ENCODE results near the gene MPRIP. TPM values are rescaled to one million over a fixed set of nuclear protein-coding genes. Genes with fewer than 3 reads are reported as not detected.

Gene MPRIP
- total and polyA plus RNA-seq, 2 of the 13 experiments (the other 11 are each of a cell fraction or from before 2014, with no cell fraction given) = 50.2 to 52.4 TPM

DNA sequence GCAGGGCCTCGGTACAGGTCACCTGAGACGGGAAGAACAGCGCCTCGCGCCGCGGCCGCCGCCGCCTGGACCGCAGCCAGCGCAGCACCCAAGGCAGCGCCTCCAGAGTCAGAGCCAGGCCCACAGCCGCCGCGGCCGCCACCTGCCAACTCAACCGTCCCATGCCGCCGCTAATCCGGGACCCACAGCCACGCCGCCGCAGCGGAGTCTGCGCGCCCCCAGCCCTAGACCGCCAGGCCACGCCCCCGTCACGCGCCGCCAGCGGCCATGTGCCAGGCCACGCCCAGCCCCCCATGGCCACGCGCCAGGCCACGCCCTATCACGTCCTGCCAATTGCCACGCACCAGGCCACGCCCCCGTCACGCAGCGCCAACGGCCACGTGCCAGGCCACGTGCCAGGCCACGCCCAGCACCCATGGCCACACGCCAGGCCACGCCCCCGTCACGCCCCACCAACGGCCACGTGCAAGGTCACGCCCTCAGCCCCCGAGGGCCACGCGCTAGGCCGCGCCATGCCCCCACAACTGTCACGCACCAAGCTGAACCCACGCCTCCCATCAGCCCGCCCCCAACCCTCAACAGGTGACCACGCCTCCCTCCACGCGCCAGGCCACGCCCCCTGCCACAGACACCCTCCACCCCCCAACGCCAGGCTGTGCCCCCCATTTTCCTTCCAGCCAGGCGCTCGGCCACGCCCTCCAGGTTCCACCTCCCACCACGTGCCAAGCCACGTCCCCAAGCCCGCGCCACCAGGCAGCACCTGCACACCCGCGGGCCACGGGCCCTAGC is 164.1 kb downstream of the MPRIP start, which contains the start of gene PLD6 (continued):
- TF ChIP-seq, protein P1, sequence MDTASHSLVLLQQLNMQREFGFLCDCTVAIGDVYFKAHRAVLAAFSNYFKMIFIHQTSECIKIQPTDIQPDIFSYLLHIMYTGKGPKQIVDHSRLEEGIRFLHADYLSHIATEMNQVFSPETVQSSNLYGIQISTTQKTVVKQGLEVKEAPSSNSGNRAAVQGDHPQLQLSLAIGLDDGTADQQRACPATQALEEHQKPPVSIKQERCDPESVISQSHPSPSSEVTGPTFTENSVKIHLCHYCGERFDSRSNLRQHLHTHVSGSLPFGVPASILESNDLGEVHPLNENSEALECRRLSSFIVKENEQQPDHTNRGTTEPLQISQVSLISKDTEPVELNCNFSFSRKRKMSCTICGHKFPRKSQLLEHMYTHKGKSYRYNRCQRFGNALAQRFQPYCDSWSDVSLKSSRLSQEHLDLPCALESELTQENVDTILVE (CRISPR knock-in tag; IDR thresholded peaks at IDR 0.05) = 0 out of 2 replicates have a peak, but pooled peaks have one; percentile 12
- TF ChIP-seq SPEN (CRISPR knock-in tag; IDR thresholded peaks at IDR 0.05; ENCODE audit: low read depth) (peak; percentile 96; the same call in 1 of the 2 replicates), CEBPB (IDR thresholded peaks at IDR 0.05; ENCODE audit: borderline replicate concordance, low read depth, low read length) (no peak), DMAP1 (CRISPR knock-in tag; IDR thresholded peaks at IDR 0.05) (peak; percentile 96), ZNF746 (CRISPR knock-in tag; IDR thresholded peaks at IDR 0.05) (peak; percentile 83; the same call in 1 of the 2 replicates), DNMT1 (CRISPR knock-in tag; IDR thresholded peaks at IDR 0.05) (peak; percentile 96), ZNF891 (CRISPR knock-in tag; IDR thresholded peaks at IDR 0.05) (peak; percentile 39; the same call in 1 of the 2 replicates), ZNF839 (CRISPR knock-in tag; IDR thresholded peaks at IDR 0.05; ENCODE audit: borderline replicate concordance) (0 out of 2 replicates have a peak, but pooled peaks have one; percentile 68), WIZ (CRISPR knock-in tag; IDR thresholded peaks at IDR 0.05) (peak; percentile 22; the same call in 1 of the 2 replicates), ZNF883 (CRISPR knock-in tag; IDR thresholded peaks at IDR 0.05; ENCODE audit: not compliant biosample characterization) (peak; percentile 87), ESRRA (CRISPR knock-in tag; IDR thresholded peaks at IDR 0.05; ENCODE audit: low read depth) (peak; percentile 62; the same call in 1 of the 2 replicates), KAT8 (CRISPR knock-in tag; IDR thresholded peaks at IDR 0.05) (no peak), ZNF644 (CRISPR knock-in tag; IDR thresholded peaks at IDR 0.05; ENCODE audit: low read depth) (no peak), KLF12 (CRISPR knock-in tag; IDR thresholded peaks at IDR 0.05; ENCODE audit: borderline replicate concordance) (peak; percentile 97; the same call in 1 of the 2 replicates), ZNF256 (CRISPR knock-in tag; conservative IDR thresholded peaks at IDR 0.05) (no peak)
- TF ChIP-seq, protein P2, sequence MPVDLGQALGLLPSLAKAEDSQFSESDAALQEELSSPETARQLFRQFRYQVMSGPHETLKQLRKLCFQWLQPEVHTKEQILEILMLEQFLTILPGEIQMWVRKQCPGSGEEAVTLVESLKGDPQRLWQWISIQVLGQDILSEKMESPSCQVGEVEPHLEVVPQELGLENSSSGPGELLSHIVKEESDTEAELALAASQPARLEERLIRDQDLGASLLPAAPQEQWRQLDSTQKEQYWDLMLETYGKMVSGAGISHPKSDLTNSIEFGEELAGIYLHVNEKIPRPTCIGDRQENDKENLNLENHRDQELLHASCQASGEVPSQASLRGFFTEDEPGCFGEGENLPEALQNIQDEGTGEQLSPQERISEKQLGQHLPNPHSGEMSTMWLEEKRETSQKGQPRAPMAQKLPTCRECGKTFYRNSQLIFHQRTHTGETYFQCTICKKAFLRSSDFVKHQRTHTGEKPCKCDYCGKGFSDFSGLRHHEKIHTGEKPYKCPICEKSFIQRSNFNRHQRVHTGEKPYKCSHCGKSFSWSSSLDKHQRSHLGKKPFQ (CRISPR knock-in tag; IDR thresholded peaks at IDR 0.05; ENCODE audit: insufficient replicate concordance) = peak; percentile 80
- TF ChIP-seq, protein P3, sequence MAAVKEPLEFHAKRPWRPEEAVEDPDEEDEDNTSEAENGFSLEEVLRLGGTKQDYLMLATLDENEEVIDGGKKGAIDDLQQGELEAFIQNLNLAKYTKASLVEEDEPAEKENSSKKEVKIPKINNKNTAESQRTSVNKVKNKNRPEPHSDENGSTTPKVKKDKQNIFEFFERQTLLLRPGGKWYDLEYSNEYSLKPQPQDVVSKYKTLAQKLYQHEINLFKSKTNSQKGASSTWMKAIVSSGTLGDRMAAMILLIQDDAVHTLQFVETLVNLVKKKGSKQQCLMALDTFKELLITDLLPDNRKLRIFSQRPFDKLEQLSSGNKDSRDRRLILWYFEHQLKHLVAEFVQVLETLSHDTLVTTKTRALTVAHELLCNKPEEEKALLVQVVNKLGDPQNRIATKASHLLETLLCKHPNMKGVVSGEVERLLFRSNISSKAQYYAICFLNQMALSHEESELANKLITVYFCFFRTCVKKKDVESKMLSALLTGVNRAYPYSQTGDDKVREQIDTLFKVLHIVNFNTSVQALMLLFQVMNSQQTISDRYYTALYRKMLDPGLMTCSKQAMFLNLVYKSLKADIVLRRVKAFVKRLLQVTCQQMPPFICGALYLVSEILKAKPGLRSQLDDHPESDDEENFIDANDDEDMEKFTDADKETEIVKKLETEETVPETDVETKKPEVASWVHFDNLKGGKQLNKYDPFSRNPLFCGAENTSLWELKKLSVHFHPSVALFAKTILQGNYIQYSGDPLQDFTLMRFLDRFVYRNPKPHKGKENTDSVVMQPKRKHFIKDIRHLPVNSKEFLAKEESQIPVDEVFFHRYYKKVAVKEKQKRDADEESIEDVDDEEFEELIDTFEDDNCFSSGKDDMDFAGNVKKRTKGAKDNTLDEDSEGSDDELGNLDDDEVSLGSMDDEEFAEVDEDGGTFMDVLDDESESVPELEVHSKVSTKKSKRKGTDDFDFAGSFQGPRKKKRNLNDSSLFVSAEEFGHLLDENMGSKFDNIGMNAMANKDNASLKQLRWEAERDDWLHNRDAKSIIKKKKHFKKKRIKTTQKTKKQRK (IDR thresholded peaks at IDR 0.05; ENCODE audit: low read length) = no peak
- TF ChIP-seq, protein P4, sequence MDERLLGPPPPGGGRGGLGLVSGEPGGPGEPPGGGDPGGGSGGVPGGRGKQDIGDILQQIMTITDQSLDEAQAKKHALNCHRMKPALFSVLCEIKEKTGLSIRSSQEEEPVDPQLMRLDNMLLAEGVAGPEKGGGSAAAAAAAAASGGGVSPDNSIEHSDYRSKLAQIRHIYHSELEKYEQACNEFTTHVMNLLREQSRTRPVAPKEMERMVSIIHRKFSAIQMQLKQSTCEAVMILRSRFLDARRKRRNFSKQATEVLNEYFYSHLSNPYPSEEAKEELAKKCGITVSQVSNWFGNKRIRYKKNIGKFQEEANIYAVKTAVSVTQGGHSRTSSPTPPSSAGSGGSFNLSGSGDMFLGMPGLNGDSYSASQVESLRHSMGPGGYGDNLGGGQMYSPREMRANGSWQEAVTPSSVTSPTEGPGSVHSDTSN (CRISPR knock-in tag; IDR thresholded peaks at IDR 0.05) = no peak
- TF ChIP-seq, protein P5, sequence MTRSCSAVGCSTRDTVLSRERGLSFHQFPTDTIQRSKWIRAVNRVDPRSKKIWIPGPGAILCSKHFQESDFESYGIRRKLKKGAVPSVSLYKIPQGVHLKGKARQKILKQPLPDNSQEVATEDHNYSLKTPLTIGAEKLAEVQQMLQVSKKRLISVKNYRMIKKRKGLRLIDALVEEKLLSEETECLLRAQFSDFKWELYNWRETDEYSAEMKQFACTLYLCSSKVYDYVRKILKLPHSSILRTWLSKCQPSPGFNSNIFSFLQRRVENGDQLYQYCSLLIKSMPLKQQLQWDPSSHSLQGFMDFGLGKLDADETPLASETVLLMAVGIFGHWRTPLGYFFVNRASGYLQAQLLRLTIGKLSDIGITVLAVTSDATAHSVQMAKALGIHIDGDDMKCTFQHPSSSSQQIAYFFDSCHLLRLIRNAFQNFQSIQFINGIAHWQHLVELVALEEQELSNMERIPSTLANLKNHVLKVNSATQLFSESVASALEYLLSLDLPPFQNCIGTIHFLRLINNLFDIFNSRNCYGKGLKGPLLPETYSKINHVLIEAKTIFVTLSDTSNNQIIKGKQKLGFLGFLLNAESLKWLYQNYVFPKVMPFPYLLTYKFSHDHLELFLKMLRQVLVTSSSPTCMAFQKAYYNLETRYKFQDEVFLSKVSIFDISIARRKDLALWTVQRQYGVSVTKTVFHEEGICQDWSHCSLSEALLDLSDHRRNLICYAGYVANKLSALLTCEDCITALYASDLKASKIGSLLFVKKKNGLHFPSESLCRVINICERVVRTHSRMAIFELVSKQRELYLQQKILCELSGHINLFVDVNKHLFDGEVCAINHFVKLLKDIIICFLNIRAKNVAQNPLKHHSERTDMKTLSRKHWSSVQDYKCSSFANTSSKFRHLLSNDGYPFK (CRISPR knock-in tag; IDR thresholded peaks at IDR 0.05; ENCODE audit: borderline replicate concordance) = peak; percentile 68; the same call in 1 of the 2 replicates
